HCT116 (cell line): ENCODE data around the gene GALNS. TPM values are rescaled to one million over a fixed set of nuclear protein-coding genes. Genes with fewer than 3 reads are reported as not detected.

Experiments
- ATAC-seq: fragments of 200-7000 bp; cut with Tn5 transposase; 2 replicates; pipeline ENCODE4 v1.9.1; 2020; ENCODE audit warnings: mild to moderate bottlenecking, moderate library complexity
- BruUV-seq: library from RNA; stranded (reverse); fragments of 400-500 nt; replicated peaks from 2 replicates; lab custom pipeline; 2021; lab: Mats Ljungman, UMichigan
- CTCF ChIA-PET: fragments of 300-600 bp; sonication (Branson Sonifier 250); formaldehyde crosslinking; loops from one replicate; lab custom pipeline; 2021; ENCODE audit warnings: antibody characterized with exemption; lab: Charles Lee
- POLR2A ChIA-PET: fragments of 300-600, 350-600 bp; sonication (Branson Sonifier 250); formaldehyde crosslinking; loops from one replicate; lab custom pipeline; 2021; ENCODE audit warnings: antibody characterized with exemption; lab: Charles Lee
- RAD21 ChIA-PET, 2 experiments: fragments of 300-600 bp; sonication (Branson Sonifier 250); formaldehyde crosslinking; loops; one replicate each; lab custom pipeline; 2023; ENCODE audit warnings: low total read pairs in 2 of 2; ENCODE audit not compliant: uncharacterized antibody in 2 of 2, unreplicated experiment in 2 of 2, low non-redundant PET in 1 of 2; lab: Charles Lee
- DNase-seq: peaks from one replicate; pipeline ENCODE4 v3.0.0-alpha.2; 2010; ENCODE audit warnings: low read depth, low spot score
- H2AFZ ChIP-seq: fragments of 200-600 bp; shearing (Covaris generic), sonication (generic); 2 replicates; pipeline ENCODE4 v1.6.1; 2017; ENCODE audit warnings: low read depth, mixed run types, mixed read lengths, antibody characterized with exemption, low read length; ENCODE audit not compliant: poor library complexity, severe bottlenecking
- H3K27ac ChIP-seq: 2 replicates; pipeline ENCODE4 v1.5.1; 2012; ENCODE audit warnings: low read depth, low read length
- H3K27me3 ChIP-seq: fragments of 200-600 bp; sonication (generic); 2 replicates; pipeline ENCODE4 v1.6.1; 2016; ENCODE audit warnings: mixed run types, low read length, mixed read lengths; ENCODE audit not compliant: insufficient read depth
- H3K36me3 ChIP-seq, 2 experiments: fragments of 200-500 bp in 1 of 2; fragments of 200-600 bp in 1 of 2; sonication (Bioruptor generic) in 1 of 2; sonication (generic) in 1 of 2; 2 replicates each; pipeline versions ENCODE4 v1.5.1 to v1.6.1; 2014 to 2016; ENCODE audit warnings: low read length in 2 of 2, inconsistent platforms in 1 of 2, mixed read lengths in 1 of 2, mixed run types in 1 of 2; ENCODE audit not compliant: insufficient read depth in 2 of 2, control insufficient read depth in 1 of 2
- H3K4me1 ChIP-seq, 2 experiments: fragments of 200-600 bp in 1 of 2; sonication (generic) in 1 of 2; 2 replicates each; pipeline versions ENCODE4 v1.5.1 to v1.6.1; 2012 to 2017; ENCODE audit warnings: low read length in 2 of 2, inconsistent platforms in 1 of 2, mild to moderate bottlenecking in 1 of 2, mixed read lengths in 1 of 2, mixed run types in 1 of 2, moderate library complexity in 1 of 2; ENCODE audit not compliant: insufficient read depth in 2 of 2, control insufficient read depth in 1 of 2
- H3K4me2 ChIP-seq: fragments of 200-600 bp; sonication (generic); 2 replicates; pipeline ENCODE4 v1.6.1; 2017; ENCODE audit warnings: mixed run types, low read length, mixed read lengths
- H3K4me3 ChIP-seq, 2 experiments: fragments of 200-600 bp in 1 of 2; sonication (generic) in 1 of 2; replicated peaks in 1 of 2; 2 replicates each; pipeline ENCODE4 v1.5.1; 2011 to 2016; ENCODE audit warnings: low read length in 2 of 2, control low read depth in 1 of 2, low read depth in 1 of 2, mild to moderate bottlenecking in 1 of 2, mixed read lengths in 1 of 2, mixed run types in 1 of 2
- H3K79me2 ChIP-seq: fragments of 200-600 bp; sonication (generic); 2 replicates; pipeline ENCODE4 v1.6.1; 2017; ENCODE audit warnings: mild to moderate bottlenecking, mixed run types, low read length, moderate library complexity, mixed read lengths; ENCODE audit not compliant: insufficient read depth
- H3K9ac ChIP-seq: fragments of 200-600 bp; sonication (generic); 2 replicates; pipeline ENCODE4 v1.6.1; 2016; ENCODE audit warnings: low read length, mixed read lengths
- H3K9me2 ChIP-seq: fragments of 200-600 bp; sonication (generic), shearing (Covaris generic); 2 replicates; pipeline ENCODE4 v1.6.1; 2017; ENCODE audit warnings: mixed run types, mild to moderate bottlenecking, moderate library complexity; ENCODE audit not compliant: insufficient read depth
- H3K9me3 ChIP-seq, 2 experiments: fragments of 200-500 bp in 1 of 2; fragments of 200-600 bp in 1 of 2; sonication (Bioruptor generic) in 1 of 2; sonication (generic) in 1 of 2; 2 replicates each; pipeline ENCODE4 v1.6.1; 2014 to 2017; ENCODE audit warnings: low read length in 2 of 2, mixed read lengths in 2 of 2, inconsistent platforms in 1 of 2, low read depth in 1 of 2, mild to moderate bottlenecking in 1 of 2, mixed run types in 1 of 2, moderate library complexity in 1 of 2; ENCODE audit not compliant: control insufficient read depth in 1 of 2, insufficient read depth in 1 of 2
- H4K20me1 ChIP-seq: fragments of 200-600 bp; sonication (generic), shearing (Covaris generic); 2 replicates; pipeline ENCODE4 v1.6.1; 2017; ENCODE audit warnings: mixed run types, mild to moderate bottlenecking, moderate library complexity; ENCODE audit not compliant: insufficient read depth
- CBX3 ChIP-seq: IDR thresholded peaks from 2 replicates; pipeline ENCODE4 v1.6.1; 2012; ENCODE audit warnings: low read depth
- CEBPB ChIP-seq: IDR thresholded peaks from 2 replicates; pipeline ENCODE4 v1.6.1; 2012; ENCODE audit warnings: low read depth
- EZH2 ChIP-seq: fragments of 200-600 bp; sonication (generic); IDR thresholded peaks from 2 replicates; pipeline ENCODE4 v1.6.1; 2017; ENCODE audit warnings: antibody characterized with exemption, mixed run types
- EZH2phosphoT487 ChIP-seq: fragments of 200-600 bp; IDR thresholded peaks from 2 replicates; pipeline ENCODE4 v1.6.1; 2018; ENCODE audit warnings: antibody characterized with exemption, borderline replicate concordance
- JUND ChIP-seq: IDR thresholded peaks from 2 replicates; pipeline ENCODE4 v1.6.1; 2012
- POLR2AphosphoS5 ChIP-seq: IDR thresholded peaks from 2 replicates; pipeline ENCODE4 v1.6.1; 2011; ENCODE audit warnings: mild to moderate bottlenecking, low read depth, low read length, moderate library complexity
- RAD21 ChIP-seq: IDR thresholded peaks from 2 replicates; pipeline ENCODE4 v1.6.1; 2012; ENCODE audit warnings: low read depth, mild to moderate bottlenecking
- SP1 ChIP-seq: IDR thresholded peaks from 2 replicates; pipeline ENCODE4 v1.6.1; 2012; ENCODE audit warnings: low read depth
- TCF7L2 ChIP-seq: IDR thresholded peaks from 2 replicates; pipeline ENCODE4 v1.7.0; 2011; ENCODE audit warnings: borderline replicate concordance, inconsistent platforms; ENCODE audit not compliant: insufficient read depth, insufficient read length; ENCODE audit errors: extremely low read depth
- YY1 ChIP-seq: IDR thresholded peaks from 2 replicates; pipeline ENCODE4 v1.6.1; 2011; ENCODE audit warnings: low read length, low read depth, moderate library complexity, mild to moderate bottlenecking; ENCODE audit not compliant: insufficient replicate concordance; ENCODE audit errors: extremely low read depth
- ZFX ChIP-seq: fragments of 450-650 bp; IDR thresholded peaks from 2 replicates; pipeline ENCODE4 v1.6.1; 2017
- intact Hi-C: fragments of 100-400 bp; cut with micrococcal nuclease; formaldehyde crosslinking; loops from 2 replicates; pipeline ENCODE4 v1.10.0; 2022
- total RNA-seq: library from RNA; stranded (reverse); gene quantifications from one replicate; pipeline ENCODE4 v1.2.1, GENCODE V29; 2021; ENCODE audit not compliant: unreplicated experiment
- TF ChIP-seq, protein P1 (sequence below): IDR thresholded peaks from 2 replicates; pipeline ENCODE4 v1.6.1; 2012; ENCODE audit warnings: low read depth
- TF ChIP-seq, protein P2 (sequence below): IDR thresholded peaks from 2 replicates; pipeline ENCODE4 v1.6.1; 2011; ENCODE audit warnings: mild to moderate bottlenecking, low read length, moderate library complexity; ENCODE audit not compliant: insufficient replicate concordance; ENCODE audit errors: extremely low read depth

Gene GALNS
- total RNA-seq, 1 experiment from 2014 or later: 44.6 TPM

DNA sequence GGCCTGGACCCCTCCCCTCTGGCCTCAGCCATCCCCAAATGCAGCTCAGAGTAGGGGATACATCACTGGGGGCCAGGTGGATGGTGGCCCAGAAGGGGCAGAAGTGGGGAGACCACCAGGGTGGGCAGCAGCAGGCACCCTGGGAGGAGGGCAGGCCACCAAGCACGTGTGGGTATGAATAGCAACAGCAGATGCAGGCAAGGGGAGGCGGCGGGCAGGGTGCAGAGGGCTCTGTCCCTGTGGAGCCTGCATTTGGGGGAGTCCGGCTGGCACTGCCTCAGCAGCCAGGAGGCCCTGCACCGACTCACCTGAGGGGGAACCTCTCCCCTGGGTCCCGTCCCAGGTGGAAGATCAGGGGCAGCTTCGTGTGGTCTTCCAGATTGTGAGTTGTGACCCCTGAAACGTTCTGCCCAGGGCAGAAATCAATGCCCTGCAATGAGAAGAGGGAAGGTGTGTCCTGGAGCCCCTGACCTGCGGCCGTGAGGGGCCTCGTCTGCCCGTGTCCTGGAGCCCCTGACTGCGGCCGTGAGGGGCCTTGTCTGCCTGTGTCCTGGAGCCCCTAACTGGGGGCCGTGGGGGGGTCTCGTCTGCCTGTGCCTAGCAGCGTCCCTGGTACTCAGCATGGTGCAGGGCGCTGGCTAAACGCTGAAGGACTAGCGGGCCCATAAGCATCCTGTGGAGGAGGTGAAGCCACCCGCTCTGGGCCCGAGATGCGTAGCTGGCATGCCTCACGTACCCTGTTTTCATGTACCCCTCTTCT is 34.3 kb downstream of the GALNS start:
- ChIA-PET RAD21 (no interaction called here), CTCF (no interaction called here), POLR2A (no interaction called here)
- ATAC-seq (no peak), DNase-seq (no peak)
- H3K4me1 ChIP-seq: no peaks in the 10 kb centered on the region
- no peaks in the 10 kb centered on the region for H3K27me3 ChIP-seq
- H3K4me3 ChIP-seq: no peak overlapping the region
- no peaks in the 10 kb centered on the region for H3K9me3 ChIP-seq
- H4K20me1 ChIP-seq: no peaks in the 10 kb centered on the region
- H3K9ac ChIP-seq: no peak overlapping the region
- H3K4me2 ChIP-seq: no peak overlapping the region
- H3K36me3 ChIP-seq: no peaks in the 10 kb centered on the region
- BruUV-seq: no TSS peak
- H3K79me2 ChIP-seq: no peaks in the 10 kb centered on the region
- no peak for TF ChIP-seq ZFX
- no peak for TF ChIP-seq EZH2
- TF ChIP-seq SP1: no peak
- TF ChIP-seq RAD21: no peak
- TF ChIP-seq, protein P1, sequence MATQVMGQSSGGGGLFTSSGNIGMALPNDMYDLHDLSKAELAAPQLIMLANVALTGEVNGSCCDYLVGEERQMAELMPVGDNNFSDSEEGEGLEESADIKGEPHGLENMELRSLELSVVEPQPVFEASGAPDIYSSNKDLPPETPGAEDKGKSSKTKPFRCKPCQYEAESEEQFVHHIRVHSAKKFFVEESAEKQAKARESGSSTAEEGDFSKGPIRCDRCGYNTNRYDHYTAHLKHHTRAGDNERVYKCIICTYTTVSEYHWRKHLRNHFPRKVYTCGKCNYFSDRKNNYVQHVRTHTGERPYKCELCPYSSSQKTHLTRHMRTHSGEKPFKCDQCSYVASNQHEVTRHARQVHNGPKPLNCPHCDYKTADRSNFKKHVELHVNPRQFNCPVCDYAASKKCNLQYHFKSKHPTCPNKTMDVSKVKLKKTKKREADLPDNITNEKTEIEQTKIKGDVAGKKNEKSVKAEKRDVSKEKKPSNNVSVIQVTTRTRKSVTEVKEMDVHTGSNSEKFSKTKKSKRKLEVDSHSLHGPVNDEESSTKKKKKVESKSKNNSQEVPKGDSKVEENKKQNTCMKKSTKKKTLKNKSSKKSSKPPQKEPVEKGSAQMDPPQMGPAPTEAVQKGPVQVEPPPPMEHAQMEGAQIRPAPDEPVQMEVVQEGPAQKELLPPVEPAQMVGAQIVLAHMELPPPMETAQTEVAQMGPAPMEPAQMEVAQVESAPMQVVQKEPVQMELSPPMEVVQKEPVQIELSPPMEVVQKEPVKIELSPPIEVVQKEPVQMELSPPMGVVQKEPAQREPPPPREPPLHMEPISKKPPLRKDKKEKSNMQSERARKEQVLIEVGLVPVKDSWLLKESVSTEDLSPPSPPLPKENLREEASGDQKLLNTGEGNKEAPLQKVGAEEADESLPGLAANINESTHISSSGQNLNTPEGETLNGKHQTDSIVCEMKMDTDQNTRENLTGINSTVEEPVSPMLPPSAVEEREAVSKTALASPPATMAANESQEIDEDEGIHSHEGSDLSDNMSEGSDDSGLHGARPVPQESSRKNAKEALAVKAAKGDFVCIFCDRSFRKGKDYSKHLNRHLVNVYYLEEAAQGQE: no peak
- TF ChIP-seq JUND: no peak
- no peak for TF ChIP-seq TCF7L2
- TF ChIP-seq, protein P2, sequence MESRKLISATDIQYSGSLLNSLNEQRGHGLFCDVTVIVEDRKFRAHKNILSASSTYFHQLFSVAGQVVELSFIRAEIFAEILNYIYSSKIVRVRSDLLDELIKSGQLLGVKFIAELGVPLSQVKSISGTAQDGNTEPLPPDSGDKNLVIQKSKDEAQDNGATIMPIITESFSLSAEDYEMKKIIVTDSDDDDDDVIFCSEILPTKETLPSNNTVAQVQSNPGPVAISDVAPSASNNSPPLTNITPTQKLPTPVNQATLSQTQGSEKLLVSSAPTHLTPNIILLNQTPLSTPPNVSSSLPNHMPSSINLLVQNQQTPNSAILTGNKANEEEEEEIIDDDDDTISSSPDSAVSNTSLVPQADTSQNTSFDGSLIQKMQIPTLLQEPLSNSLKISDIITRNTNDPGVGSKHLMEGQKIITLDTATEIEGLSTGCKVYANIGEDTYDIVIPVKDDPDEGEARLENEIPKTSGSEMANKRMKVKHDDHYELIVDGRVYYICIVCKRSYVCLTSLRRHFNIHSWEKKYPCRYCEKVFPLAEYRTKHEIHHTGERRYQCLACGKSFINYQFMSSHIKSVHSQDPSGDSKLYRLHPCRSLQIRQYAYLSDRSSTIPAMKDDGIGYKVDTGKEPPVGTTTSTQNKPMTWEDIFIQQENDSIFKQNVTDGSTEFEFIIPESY: no peak
- TF ChIP-seq CEBPB: no peak
- no peak for TF ChIP-seq EZH2phosphoT487
- TF ChIP-seq YY1: no peak
- no peak for TF ChIP-seq CBX3
- no peak for TF ChIP-seq POLR2AphosphoS5
- intact Hi-C loops: no loop called here
- H2AFZ ChIP-seq: no peak overlapping the region
- H3K27ac ChIP-seq: no peak overlapping the region
- H3K9me2 ChIP-seq: no peaks in the 10 kb centered on the region
